HG02943 (cell line): ENCODE data around the gene P3H2.

Experiments
- ATAC-seq: cut with Tn5 transposase; IDR thresholded peaks from one replicate; pipeline ENCODE4 v1.9.1; 2021; ENCODE audit warnings: mild to moderate bottlenecking, low read depth, moderate library complexity; ENCODE audit not compliant: unreplicated experiment

P3H2 gene

GRCh38 chr3:190127195-190127594 lies 6.5 kb upstream of the P3H2 start:
- ATAC-seq = no peak

GRCh38 chr3:190125436-190126068 lies 4.9 kb upstream of the P3H2 start:
- ATAC-seq = no peak

GRCh38 chr3:190124067-190124466 lies 3.4 kb upstream of the P3H2 start:
- no peak for ATAC-seq

- ATAC-seq = no peak
These were observed 1.6 kb upstream of the P3H2 start for GRCh38 chr3:190122198-190122771.

- no peak for ATAC-seq
These were observed 686 bp upstream of the P3H2 start for GRCh38 chr3:190121383-190121782.

GRCh38 chr3:190121061-190121377 lies 322 bp upstream of the P3H2 start:
- ATAC-seq = no peak

GRCh38 chr3:190119461-190120268 lies 1.0 kb downstream of the P3H2 start:
- ATAC-seq = no peak

GRCh38 chr3:190118438-190118837 lies 2.3 kb downstream of the P3H2 start:
- no peak for ATAC-seq

GRCh38 chr3:190117981-190118380 lies 2.7 kb downstream of the P3H2 start:
- no peak for ATAC-seq

- no peak for ATAC-seq
These were observed 4.1 kb downstream of the P3H2 start for GRCh38 chr3:190116551-190117067.

- no peak for ATAC-seq
These were observed 9.9 kb downstream of the P3H2 start for GRCh38 chr3:190110826-190111225.

- no peak for ATAC-seq
These were observed 11.3 kb downstream of the P3H2 start for GRCh38 chr3:190109441-190109840.

- ATAC-seq = no peak
These were observed 11.9 kb downstream of the P3H2 start for GRCh38 chr3:190108804-190109203.

GRCh38 chr3:190105876-190106275 lies 14.8 kb downstream of the P3H2 start:
- no peak for ATAC-seq

GRCh38 chr3:190101320-190102011 lies 19.2 kb downstream of the P3H2 start:
- ATAC-seq = no peak

GRCh38 chr3:190099099-190099498 lies 21.6 kb downstream of the P3H2 start:
- ATAC-seq = no peak

GRCh38 chr3:190097617-190098016 lies 23.1 kb downstream of the P3H2 start:
- no peak for ATAC-seq

- no peak for ATAC-seq
These were observed 23.7 kb downstream of the P3H2 start for GRCh38 chr3:190097025-190097424.

- ATAC-seq = no peak
These were observed 24.4 kb downstream of the P3H2 start for GRCh38 chr3:190096345-190096744.

GRCh38 chr3:190094160-190094718 lies 26.5 kb downstream of the P3H2 start:
- ATAC-seq = no peak

- no peak for ATAC-seq
These were observed 28.4 kb downstream of the P3H2 start for GRCh38 chr3:190092250-190092649.
